Adrenal gland (tissue), 12 donors: ENCODE data around the gene ABHD17A. TPM values are rescaled to one million over a fixed set of nuclear protein-coding genes. Genes with fewer than 3 reads are reported as not detected.
A peak's percentile ranks its signal among the peaks of the same experiment; 100 is the strongest.

Source experiments
- DNase-seq, 7 donors: peaks; one replicate each; pipeline ENCODE4 v3.0.0-alpha.2; 2019 to 2020
- H3K27ac ChIP-seq, 5 donors: fragments of 200-600 bp; sonication (generic) in 4 of 5; 1 replicate in 3 of 5; 2 replicates in 2 of 5; pipeline versions ENCODE4 v1.5.1 to v1.8.0; 2016 to 2020; ENCODE audit warnings: mild to moderate bottlenecking in 1 of 5
- H3K27me3 ChIP-seq: fragments of 200-600 bp; 2 replicates; pipeline ENCODE4 v1.8.0; 2021
- H3K36me3 ChIP-seq, 2 donors: fragments of 200-600 bp; replicated peaks in 1 of 2; 1 replicate in 1 of 2; 2 replicates in 1 of 2; pipeline versions ENCODE4 v1.5.1 to v1.8.0; 2018 to 2022
- H3K4me1 ChIP-seq, 2 donors: fragments of 200-600 bp; replicated peaks in 1 of 2; 1 replicate in 1 of 2; 2 replicates in 1 of 2; pipeline versions ENCODE4 v1.5.1 to v1.8.0; 2018 to 2021
- H3K4me3 ChIP-seq, 4 donors: fragments of 200-600 bp; sonication (generic) in 3 of 4; one replicate each; pipeline ENCODE4 v1.5.1; 2016 to 2018
- H3K9me3 ChIP-seq, 3 donors: fragments of 200-600 bp; sonication (generic) in 1 of 3; replicated peaks in 1 of 3; 1 replicate in 2 of 3; 2 replicates in 1 of 3; pipeline versions ENCODE4 v1.5.1 to v1.8.0; 2016 to 2021
- POLR2A ChIP-seq, 2 donors: fragments of 450-650 bp; IDR thresholded peaks; one replicate each; pipeline ENCODE4 v1.6.1; 2017; ENCODE audit warnings: antibody characterized with exemption in 2 of 2, mild to moderate bottlenecking in 2 of 2, moderate library complexity in 1 of 2
- WGBS, 4 donors: extraction: QIAGEN DNeasy Blood & Tissue Kit in 2 of 4; methylation state at CpG; one replicate each; pipeline versions ENCODE4 v1.1.5 to v1.1.7; 2013 to 2017; 5-methylcytosine and 5-hydroxymethylcytosine counted together
- intact Hi-C, 2 donors: fragments of 100-400 bp; cut with DNase I; formaldehyde crosslinking; loops; one replicate each; pipeline versions ENCODE4 v1.14.1 to v1.15.0; 2022 to 2023
- polyA plus RNA-seq, 3 donors: library from polyadenylated mRNA; stranded (reverse); fragments of 200-250 nt in 2 of 3; fragments of 350-450 nt in 1 of 3; fragmentation: Illumina TruSeq in 1 of 3; extraction: RNeasy Lipid Tissue Mini Kit (QIAGEN cat#74804) in 1 of 3; gene quantifications; one replicate each; pipeline ENCODE4 v1.2.3, GENCODE V29; 2013 to 2014
- total RNA-seq, 9 donors: library from RNA; depleted of rRNA in 4 of 9; stranded (reverse); fragments of >200 nt in 4 of 9; fragments of 120-200 nt in 1 of 9; fragmentation: NEBNext Ultra II Directional in 1 of 9; extraction: Animal tissue kit (Norgen Biotek cat#: 25700) in 1 of 9; gene quantifications; one replicate each; pipeline versions ENCODE4 v1.1.0 to v1.2.4, GENCODE V29; 2013 to 2023
- TF ChIP-seq, protein P1 (sequence below), 6 experiments: fragments of 450-650 bp in 4 of 6; fragments of 200-600 bp in 2 of 6; sonication (generic) in 1 of 6; IDR thresholded peaks; 1 replicate in 5 of 6; 2 replicates in 1 of 6; pipeline versions ENCODE4 v1.5.1 to v1.8.0; 2016 to 2021; ENCODE audit warnings: antibody characterized with exemption in 6 of 6, mild to moderate bottlenecking in 2 of 6, moderate library complexity in 1 of 6
- donor health status: healthy with polysubstance abuse.
- donor health status: Bipolar disorder and iron deficiency.
- donor health status: DM: yes; HTN: yes; CAD: no.
- donor health status: DM: no; HTN: no; CAD: no.
- donor health status: DM: no; HTN: no; CAD: no.
- donor health status: DM: yes; HTN: yes; CAD: no.

ABHD17A gene
- total and polyA plus RNA-seq, 12 donors, result 2.5 to 235 (median 99.4) TPM

DNA sequence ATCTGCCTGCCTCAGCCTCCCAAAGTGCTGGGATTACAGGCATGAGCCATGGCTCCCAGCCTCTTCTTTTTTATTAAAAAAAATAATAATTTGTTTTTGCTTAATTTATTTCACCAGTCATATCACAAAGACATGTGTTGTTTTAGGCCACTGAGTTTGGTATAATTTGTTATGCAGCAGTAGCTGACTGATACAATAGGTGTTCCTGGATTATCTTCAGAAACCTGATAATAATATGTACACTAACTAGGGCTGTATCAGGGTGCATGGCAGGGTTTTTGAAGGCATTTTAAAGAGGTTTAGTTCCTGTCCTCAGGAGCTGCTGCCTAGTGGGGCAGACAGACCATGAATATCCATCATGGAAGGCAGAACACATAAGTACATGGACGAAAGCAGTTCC lies 46.1 kb upstream of the ABHD17A start:
- no peak overlapping the region for H3K27ac ChIP-seq
- TF ChIP-seq, protein P1, sequence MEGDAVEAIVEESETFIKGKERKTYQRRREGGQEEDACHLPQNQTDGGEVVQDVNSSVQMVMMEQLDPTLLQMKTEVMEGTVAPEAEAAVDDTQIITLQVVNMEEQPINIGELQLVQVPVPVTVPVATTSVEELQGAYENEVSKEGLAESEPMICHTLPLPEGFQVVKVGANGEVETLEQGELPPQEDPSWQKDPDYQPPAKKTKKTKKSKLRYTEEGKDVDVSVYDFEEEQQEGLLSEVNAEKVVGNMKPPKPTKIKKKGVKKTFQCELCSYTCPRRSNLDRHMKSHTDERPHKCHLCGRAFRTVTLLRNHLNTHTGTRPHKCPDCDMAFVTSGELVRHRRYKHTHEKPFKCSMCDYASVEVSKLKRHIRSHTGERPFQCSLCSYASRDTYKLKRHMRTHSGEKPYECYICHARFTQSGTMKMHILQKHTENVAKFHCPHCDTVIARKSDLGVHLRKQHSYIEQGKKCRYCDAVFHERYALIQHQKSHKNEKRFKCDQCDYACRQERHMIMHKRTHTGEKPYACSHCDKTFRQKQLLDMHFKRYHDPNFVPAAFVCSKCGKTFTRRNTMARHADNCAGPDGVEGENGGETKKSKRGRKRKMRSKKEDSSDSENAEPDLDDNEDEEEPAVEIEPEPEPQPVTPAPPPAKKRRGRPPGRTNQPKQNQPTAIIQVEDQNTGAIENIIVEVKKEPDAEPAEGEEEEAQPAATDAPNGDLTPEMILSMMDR (IDR thresholded peaks at IDR 0.05), result no peak
- TF ChIP-seq POLR2A (IDR thresholded peaks at IDR 0.05), result no peak
- intact Hi-C loops, result no loop called here
- DNase-seq, result no peak
- no peaks in the 10 kb centered on the region for H3K9me3 ChIP-seq
- H3K36me3 ChIP-seq, result no peaks in the 10 kb centered on the region
- WGBS, 4 donors, result 67 to 92% (median 90%) methylated on average over 1 of the region's 1 CpG
- peaks cover 7 to 24% of the 10 kb centered on the region in 2 donors for H3K4me1 ChIP-seq
- no peaks in the 10 kb centered on the region for H3K27me3 ChIP-seq
- no peak overlapping the region for H3K4me3 ChIP-seq

DNA sequence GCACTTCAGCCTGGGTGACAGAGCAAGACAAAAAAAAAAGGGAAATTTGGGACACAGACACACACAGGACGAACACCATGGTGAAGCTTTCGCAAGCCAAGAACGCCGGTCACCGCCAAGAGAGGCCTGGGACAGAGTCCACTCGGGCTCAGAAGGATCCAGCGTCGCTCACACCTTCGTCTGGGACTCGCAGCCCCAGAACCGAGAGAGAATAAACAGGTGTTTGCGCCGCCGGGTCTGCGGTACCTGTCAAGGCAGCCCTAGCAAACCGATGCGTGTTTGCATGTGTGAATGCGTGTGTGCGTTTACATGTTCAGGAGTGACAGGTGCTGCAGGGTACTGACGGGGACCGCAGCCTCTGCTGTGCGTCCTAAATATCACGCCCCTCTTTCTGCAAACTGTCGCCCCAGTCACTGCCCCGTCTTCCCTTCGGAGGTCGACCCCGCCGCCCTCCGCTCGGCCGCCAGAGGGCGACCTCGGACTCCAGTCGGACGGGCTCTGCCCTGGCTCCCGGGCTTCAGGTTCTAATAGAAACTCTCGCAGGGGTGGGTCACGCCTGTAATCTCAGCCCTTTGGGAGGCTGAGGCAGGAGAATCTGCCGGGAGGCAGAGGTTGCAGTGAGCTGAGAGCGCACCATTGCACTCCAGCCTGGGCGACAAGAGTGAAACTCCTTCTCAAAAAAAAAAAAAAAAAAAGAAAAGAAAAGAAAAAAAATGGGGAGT lies 43.9 kb upstream of the ABHD17A start:
- H3K4me1 ChIP-seq, result peaks cover 3 to 11% of the 10 kb centered on the region in 2 donors
- DNase-seq, result peak; percentile 70 to 88 (median 83)
- no peaks in the 10 kb centered on the region for H3K27me3 ChIP-seq
- WGBS, 4 donors, result 10 to 26% (median 16%) methylated on average over 13 to 42 of the region's 42 CpGs
- no peaks in the 10 kb centered on the region for H3K9me3 ChIP-seq
- H3K27ac ChIP-seq, result peak overlapping the region in 1 of 5 donors; percentile 44
- peaks cover 0 to 6% of the 10 kb centered on the region in 2 donors for H3K36me3 ChIP-seq
- peak overlapping the region in 1 of 4 donors; percentile 30 for H3K4me3 ChIP-seq
- TF ChIP-seq, protein P1 (IDR thresholded peaks at IDR 0.05), result peak; percentile 79 to 89 (median 88)
- TF ChIP-seq POLR2A (IDR thresholded peaks at IDR 0.05), result no peak
- intact Hi-C loops, result loop anchor here (10.0 kb wide), 2 partner anchors 64 to 146 kb away; partner anchors contain the start of gene KLF16 (in 1 of the 2)

DNA sequence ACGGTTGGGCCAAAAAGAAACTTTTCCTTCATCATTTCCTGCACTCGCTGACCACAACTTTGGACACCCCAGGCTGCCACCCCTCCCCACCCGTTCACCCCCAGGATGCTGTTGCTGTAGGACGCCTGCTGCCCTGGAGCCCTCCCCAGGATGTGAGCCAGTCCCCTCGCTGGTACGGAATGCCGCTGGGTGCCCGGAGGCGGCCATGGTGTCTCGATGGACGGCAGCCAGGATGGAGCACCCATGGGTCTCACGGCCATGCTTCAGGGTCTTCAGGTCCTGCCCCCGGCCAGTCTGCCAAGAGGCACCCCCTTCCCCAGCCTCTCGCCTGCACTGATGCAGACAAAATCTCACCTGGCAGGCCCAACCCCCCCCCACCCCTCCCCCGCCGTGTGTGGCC lies 40.2 kb upstream of the ABHD17A start:
- H3K9me3 ChIP-seq, result no peaks in the 10 kb centered on the region
- H3K4me3 ChIP-seq, result no peak overlapping the region
- intact Hi-C loops, result loop anchor here (10.0 kb wide), 2 partner anchors 61 to 149 kb away; partner anchors contain the start of gene KLF16 (in 1 of the 2)
- H3K27ac ChIP-seq, result no peak overlapping the region
- 86 to 93% (median 90%) methylated on average over 10 to 16 of the region's 16 CpGs for WGBS, 4 donors
- H3K36me3 ChIP-seq, result peaks cover 0 to 17% of the 10 kb centered on the region in 2 donors
- H3K27me3 ChIP-seq, result no peaks in the 10 kb centered on the region
- no peak for DNase-seq
- H3K4me1 ChIP-seq, result peaks cover 3 to 11% of the 10 kb centered on the region in 2 donors
- TF ChIP-seq, protein P1 (IDR thresholded peaks at IDR 0.05), result no peak
- TF ChIP-seq POLR2A (IDR thresholded peaks at IDR 0.05), result no peak

DNA sequence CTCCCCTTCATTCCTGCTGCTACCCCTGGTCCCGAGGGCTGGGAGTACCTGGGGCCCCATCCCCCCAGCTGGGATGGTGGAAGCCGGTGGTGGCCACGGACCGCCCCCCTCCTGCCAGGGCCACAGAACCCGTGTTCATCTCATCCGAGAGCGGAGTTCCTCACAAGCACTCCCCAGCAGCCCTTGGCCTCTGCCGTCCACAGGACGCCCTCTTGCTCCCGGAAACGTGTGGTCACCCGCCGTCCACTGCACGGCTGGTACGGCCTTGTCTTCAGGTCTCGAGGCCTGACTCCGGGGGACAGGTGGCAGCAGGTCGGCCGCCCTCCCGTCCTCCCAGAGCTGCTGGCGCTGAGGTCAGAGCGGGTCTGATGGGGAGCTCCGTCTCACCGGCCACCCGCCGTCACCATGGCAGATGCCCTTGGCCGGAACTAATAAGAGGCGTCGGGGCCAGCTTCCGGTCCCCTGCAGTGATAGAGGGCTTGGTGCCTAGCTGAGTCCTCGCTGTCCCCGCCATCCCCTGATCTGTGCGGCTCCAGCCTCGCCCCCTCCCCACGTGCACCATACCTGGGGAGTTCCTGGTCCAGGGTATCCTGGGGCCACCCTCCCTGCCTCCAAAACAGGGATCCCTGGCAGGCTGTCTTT lies 39.1 kb upstream of the ABHD17A start:
- DNase-seq, result no peak
- Histone ChIP-seq H3K4me3 (no peak overlapping the region), H3K27ac (no peak overlapping the region), H3K4me1 (peaks cover 0 to 4% of the 10 kb centered on the region in 2 donors), H3K27me3 (no peaks in the 10 kb centered on the region), H3K36me3 (peaks cover 0 to 25% of the 10 kb centered on the region in 2 donors), H3K9me3 (no peaks in the 10 kb centered on the region)
- TF ChIP-seq, protein P1 (IDR thresholded peaks at IDR 0.05), result no peak
- no peak for TF ChIP-seq POLR2A (IDR thresholded peaks at IDR 0.05)
- intact Hi-C loops, result loop anchor here (10.0 kb wide), 2 partner anchors 60 to 150 kb away; partner anchors contain the start of gene KLF16 (in 1 of the 2)
- WGBS, 4 donors, result 73 to 100% (median 93%) methylated on average over 3 to 35 of the region's 35 CpGs
